Neural progenitor cell (in vitro differentiated cells): ENCODE measurements around the gene SAMD4B. TPM values are rescaled to one million over a fixed set of nuclear protein-coding genes. Genes with fewer than 3 reads are reported as not detected.

ENCODE experiments used
- DNase-seq: peaks from one replicate; pipeline ENCODE4 v3.0.0-alpha.2; 2016; ENCODE audit warnings: low spot score
- H2AFZ ChIP-seq: fragments of 200-600 bp; sonication (generic); replicated peaks from 2 replicates; pipeline ENCODE4 v1.6.1; 2016; ENCODE audit warnings: antibody characterized with exemption
- H3F3A ChIP-seq: fragments of 200-600 bp; sonication (generic); 2 replicates; pipeline ENCODE4 v1.6.1; 2016; ENCODE audit warnings: antibody characterized with exemption, low read depth
- H3K27ac ChIP-seq: fragments of 200-600 bp; sonication (generic); 2 replicates; pipeline ENCODE4 v1.5.1; 2016; ENCODE audit warnings: mild to moderate bottlenecking
- H3K27me3 ChIP-seq: fragments of 200-600 bp; sonication (generic); 2 replicates; pipeline ENCODE4 v1.6.1; 2016; ENCODE audit warnings: mild to moderate bottlenecking, moderate library complexity
- H3K36me3 ChIP-seq: fragments of 200-600 bp; sonication (generic); 2 replicates; pipeline ENCODE4 v1.5.1; 2016
- H3K4me1 ChIP-seq: fragments of 200-600 bp; sonication (generic); 2 replicates; pipeline ENCODE4 v1.6.1; 2016; ENCODE audit warnings: mixed run types
- H3K4me2 ChIP-seq: fragments of 200-600 bp; sonication (generic); 2 replicates; pipeline ENCODE4 v1.6.1; 2016
- H3K4me3 ChIP-seq: fragments of 200-600 bp; sonication (generic); 2 replicates; pipeline ENCODE4 v1.5.1; 2016
- H3K79me2 ChIP-seq: fragments of 200-600 bp; sonication (generic); 2 replicates; pipeline ENCODE4 v1.6.1; 2016; ENCODE audit warnings: low read depth
- H3K9ac ChIP-seq: fragments of 200-600 bp; sonication (generic); 2 replicates; pipeline ENCODE4 v1.6.1; 2016
- H3K9me3 ChIP-seq: fragments of 200-600 bp; sonication (generic); 2 replicates; pipeline ENCODE4 v1.5.1; 2016; ENCODE audit warnings: low read depth
- H4K20me1 ChIP-seq: fragments of 200-600 bp; sonication (generic); 2 replicates; pipeline ENCODE4 v1.6.1; 2016; ENCODE audit warnings: low read depth
- H3K27ac Mint-ChIP-seq: 3 replicates; pipeline ENCODE4 v1.8.0; 2021; ENCODE audit warnings: mixed read lengths
- H3K27me3 Mint-ChIP-seq: 2 replicates; pipeline ENCODE4 v1.8.0; 2022; ENCODE audit warnings: low read depth, mild to moderate bottlenecking, inconsistent platforms, moderate library complexity, mixed read lengths; ENCODE audit not compliant: insufficient read depth
- H3K36me3 Mint-ChIP-seq: 3 replicates; pipeline ENCODE4 v1.8.0; 2021; ENCODE audit warnings: mixed read lengths
- H3K4me1 Mint-ChIP-seq: 3 replicates; pipeline ENCODE4 v1.8.0; 2021; ENCODE audit warnings: mixed read lengths
- H3K4me3 Mint-ChIP-seq: 3 replicates; pipeline ENCODE4 v1.8.0; 2021; ENCODE audit warnings: mild to moderate bottlenecking, moderate library complexity, mixed read lengths
- H3K9me3 Mint-ChIP-seq: 3 replicates; pipeline ENCODE4 v1.8.0; 2020; ENCODE audit warnings: mixed read lengths
- CTCF ChIP-seq: fragments of 200-600 bp; sonication (generic); IDR thresholded peaks from 2 replicates; pipeline ENCODE4 v1.5.1; 2017; ENCODE audit warnings: antibody characterized with exemption, mild to moderate bottlenecking
- EZH2 ChIP-seq: fragments of 200-600 bp; sonication (generic); IDR thresholded peaks from 2 replicates; pipeline ENCODE4 v1.6.1; 2017; ENCODE audit warnings: antibody characterized with exemption, mild to moderate bottlenecking, moderate library complexity
- EZH2phosphoT487 ChIP-seq: fragments of 200-600 bp; sonication (generic); IDR thresholded peaks from 2 replicates; pipeline ENCODE4 v1.6.1; 2017; ENCODE audit warnings: antibody characterized with exemption
- total RNA-seq: library from RNA; depleted of rRNA; stranded (reverse); fragments of >200 nt; gene quantifications from 2 replicates; pipeline ENCODE4 v1.2.3, GENCODE V29; 2015; ENCODE audit warnings: low replicate concordance

Gene SAMD4B
- total RNA-seq, 1 donor from 2014 or later, result 32.8 TPM

- Histone ChIP-seq H3K4me2 (no peak overlapping the region), H3K27ac (no peak overlapping the region), H3K36me3 (peaks cover 4% of the 10 kb centered on the region), H3K79me2 (peaks cover 10% of the 10 kb centered on the region), H3K27me3 (no peaks in the 10 kb centered on the region), H3K9ac (no peak overlapping the region), H4K20me1 (peaks cover 70% of the 10 kb centered on the region), H2AFZ (no peak overlapping the region), H3K4me1 (no peaks in the 10 kb centered on the region), H3F3A (peaks cover 2% of the 10 kb centered on the region), H3K9me3 (no peaks in the 10 kb centered on the region), H3K4me3 (no peak overlapping the region)
- no peaks in the 10 kb centered on the region for H3K27me3 Mint-ChIP-seq
- no peak for DNase-seq
- H3K27ac Mint-ChIP-seq, result no peak overlapping the region
- H3K9me3 Mint-ChIP-seq, result no peaks in the 10 kb centered on the region
- no peaks in the 10 kb centered on the region for H3K4me1 Mint-ChIP-seq
- H3K4me3 Mint-ChIP-seq, result no peak overlapping the region
- TF ChIP-seq EZH2, result no peak
- TF ChIP-seq EZH2phosphoT487, result no peak
- TF ChIP-seq CTCF, result no peak
- H3K36me3 Mint-ChIP-seq, result peaks cover 33% of the 10 kb centered on the region
Observed at GRCh38 chr19:39356073-39356472, 13.9 kb downstream of the SAMD4B start.

- no peaks in the 10 kb centered on the region for H3K9me3 Mint-ChIP-seq
- H3K36me3 Mint-ChIP-seq, result peaks cover 33% of the 10 kb centered on the region
- no peaks in the 10 kb centered on the region for H3K4me1 Mint-ChIP-seq
- Histone ChIP-seq H3K27ac (no peak overlapping the region), H3K27me3 (no peaks in the 10 kb centered on the region), H3K4me2 (no peak overlapping the region), H3K9ac (no peak overlapping the region), H3K9me3 (no peaks in the 10 kb centered on the region), H2AFZ (no peak overlapping the region), H3K4me3 (no peak overlapping the region), H3F3A (peaks cover 2% of the 10 kb centered on the region), H3K36me3 (peaks cover 4% of the 10 kb centered on the region), H4K20me1 (peaks cover 65% of the 10 kb centered on the region), H3K79me2 (peaks cover 4% of the 10 kb centered on the region), H3K4me1 (no peaks in the 10 kb centered on the region)
- no peak overlapping the region for H3K27ac Mint-ChIP-seq
- no peaks in the 10 kb centered on the region for H3K27me3 Mint-ChIP-seq
- no peak overlapping the region for H3K4me3 Mint-ChIP-seq
- no peak for DNase-seq
- TF ChIP-seq EZH2 (no peak), EZH2phosphoT487 (no peak), CTCF (no peak)
Observed at GRCh38 chr19:39356647-39357046, 14.4 kb downstream of the SAMD4B start.

- DNase-seq, result no peak
- Histone ChIP-seq H3K79me2 (no peaks in the 10 kb centered on the region), H3K36me3 (peaks cover 4% of the 10 kb centered on the region), H3K27me3 (no peaks in the 10 kb centered on the region), H3K9me3 (no peaks in the 10 kb centered on the region), H3K4me2 (no peak overlapping the region), H4K20me1 (peaks cover 50% of the 10 kb centered on the region), H3K4me1 (no peaks in the 10 kb centered on the region), H3F3A (no peaks in the 10 kb centered on the region), H3K4me3 (no peak overlapping the region), H3K9ac (no peak overlapping the region), H2AFZ (no peak overlapping the region), H3K27ac (no peak overlapping the region)
- H3K4me1 Mint-ChIP-seq, result no peaks in the 10 kb centered on the region
- H3K36me3 Mint-ChIP-seq, result peaks cover 33% of the 10 kb centered on the region
- no peak overlapping the region for H3K27ac Mint-ChIP-seq
- H3K4me3 Mint-ChIP-seq, result no peak overlapping the region
- no peak for TF ChIP-seq EZH2phosphoT487
- no peaks in the 10 kb centered on the region for H3K9me3 Mint-ChIP-seq
- H3K27me3 Mint-ChIP-seq, result peaks cover 4% of the 10 kb centered on the region
Observed at GRCh38 chr19:39359026-39359425, 16.8 kb downstream of the SAMD4B start.

GRCh38 chr19:39360599-39360998 lies 18.4 kb downstream of the SAMD4B start:
- Mint-ChIP-seq H3K4me3 (no peak overlapping the region), H3K9me3 (no peaks in the 10 kb centered on the region), H3K36me3 (peaks cover 32% of the 10 kb centered on the region), H3K4me1 (no peaks in the 10 kb centered on the region), H3K27ac (no peak overlapping the region), H3K27me3 (peaks cover 4% of the 10 kb centered on the region)
- Histone ChIP-seq H3K9ac (no peak overlapping the region), H3K36me3 (peaks cover 4% of the 10 kb centered on the region), H3F3A (no peaks in the 10 kb centered on the region), H3K27me3 (no peaks in the 10 kb centered on the region), H3K4me3 (no peak overlapping the region), H3K4me1 (no peaks in the 10 kb centered on the region), H3K79me2 (no peaks in the 10 kb centered on the region), H3K27ac (no peak overlapping the region), H3K4me2 (no peak overlapping the region), H2AFZ (no peak overlapping the region), H3K9me3 (no peaks in the 10 kb centered on the region), H4K20me1 (peaks cover 39% of the 10 kb centered on the region)
- TF ChIP-seq CTCF (no peak), EZH2 (no peak), EZH2phosphoT487 (no peak)
- no peak for DNase-seq
